HG03108 (cell line): Measurements from ENCODE around the gene EXTL2.
"Not testable (repeated sequence)": the region's sequence is repeated elsewhere in the genome, so short reads cannot be mapped to it uniquely, and the experiment has no call there.

Source experiments
- ATAC-seq: cut with Tn5 transposase; IDR thresholded peaks from one replicate; pipeline ENCODE4 v1.9.1; 2021; ENCODE audit warnings: moderate library complexity; ENCODE audit not compliant: unreplicated experiment

EXTL2 gene, protein sequence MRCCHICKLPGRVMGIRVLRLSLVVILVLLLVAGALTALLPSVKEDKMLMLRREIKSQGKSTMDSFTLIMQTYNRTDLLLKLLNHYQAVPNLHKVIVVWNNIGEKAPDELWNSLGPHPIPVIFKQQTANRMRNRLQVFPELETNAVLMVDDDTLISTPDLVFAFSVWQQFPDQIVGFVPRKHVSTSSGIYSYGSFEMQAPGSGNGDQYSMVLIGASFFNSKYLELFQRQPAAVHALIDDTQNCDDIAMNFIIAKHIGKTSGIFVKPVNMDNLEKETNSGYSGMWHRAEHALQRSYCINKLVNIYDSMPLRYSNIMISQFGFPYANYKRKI

DNA sequence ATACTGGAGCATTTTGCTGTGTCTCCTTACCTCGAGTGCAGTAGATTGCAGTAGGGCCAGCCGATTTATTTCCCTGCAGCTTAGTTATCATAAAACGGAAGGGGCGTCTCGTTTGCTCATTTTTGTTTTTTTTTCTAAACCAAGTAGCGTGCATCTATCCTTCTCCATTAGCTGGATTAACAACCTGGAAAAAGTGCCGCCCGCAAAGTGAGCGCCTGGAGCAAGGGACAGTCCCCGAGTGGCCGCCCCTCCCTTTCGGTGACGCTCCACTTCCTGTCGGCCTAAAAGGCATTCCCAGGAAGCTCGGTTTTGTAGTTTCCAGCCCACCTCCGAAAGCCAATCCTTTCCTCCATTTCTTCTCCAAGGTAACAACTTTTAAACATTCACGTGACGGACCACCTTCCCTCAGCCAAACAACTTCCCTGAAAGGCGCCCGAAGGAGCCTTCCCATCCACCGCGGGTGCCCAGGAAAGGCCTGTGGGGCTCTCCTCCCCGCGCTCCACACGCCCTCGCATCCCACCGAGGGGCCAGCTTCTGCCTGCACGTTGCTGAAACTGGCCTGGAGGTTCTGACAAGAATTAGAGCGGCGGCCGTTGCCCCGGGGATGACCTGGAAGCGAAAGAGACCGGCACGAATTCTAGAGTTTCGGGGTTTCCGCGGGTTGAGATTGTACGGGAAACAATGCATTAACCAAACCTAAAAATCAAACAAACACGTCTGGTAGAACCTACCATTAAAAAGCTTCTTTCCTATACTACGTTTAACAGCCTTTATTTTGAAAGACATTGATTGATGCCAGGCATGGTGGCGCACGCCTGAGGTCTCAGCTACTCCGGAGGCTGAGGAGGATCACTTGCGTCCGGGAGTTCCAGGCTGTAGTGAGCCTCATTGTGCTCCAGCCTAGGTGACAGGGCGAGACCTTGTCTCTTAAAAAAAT lies at the start of gene EXTL2:
EXTL2 (minus strand) TSS at position 240 of the 937 bp plus-strand sequence. CDS start 6,085 bp downstream, outside the sequence.
- ATAC-seq: peak; percentile 38

DNA sequence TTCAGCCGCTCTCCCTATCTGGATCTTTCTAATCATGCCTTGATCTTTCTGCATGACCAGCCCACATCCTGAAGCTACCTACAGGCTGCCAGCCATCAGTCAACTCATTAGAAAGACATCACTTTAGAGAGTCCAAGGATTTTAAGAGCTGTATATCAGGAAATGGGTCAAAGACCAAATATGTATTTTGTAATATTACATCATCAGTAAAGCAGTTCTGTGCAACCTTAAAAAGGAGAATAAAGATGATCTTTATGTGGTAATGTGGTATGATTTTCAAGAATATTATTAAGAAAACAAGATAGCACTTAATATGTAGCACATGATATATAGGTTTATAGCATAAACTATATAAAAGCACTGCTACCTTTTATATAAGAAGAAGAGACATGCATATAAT lies 48.9 kb upstream of the EXTL2 start:
- no peak for ATAC-seq

DNA sequence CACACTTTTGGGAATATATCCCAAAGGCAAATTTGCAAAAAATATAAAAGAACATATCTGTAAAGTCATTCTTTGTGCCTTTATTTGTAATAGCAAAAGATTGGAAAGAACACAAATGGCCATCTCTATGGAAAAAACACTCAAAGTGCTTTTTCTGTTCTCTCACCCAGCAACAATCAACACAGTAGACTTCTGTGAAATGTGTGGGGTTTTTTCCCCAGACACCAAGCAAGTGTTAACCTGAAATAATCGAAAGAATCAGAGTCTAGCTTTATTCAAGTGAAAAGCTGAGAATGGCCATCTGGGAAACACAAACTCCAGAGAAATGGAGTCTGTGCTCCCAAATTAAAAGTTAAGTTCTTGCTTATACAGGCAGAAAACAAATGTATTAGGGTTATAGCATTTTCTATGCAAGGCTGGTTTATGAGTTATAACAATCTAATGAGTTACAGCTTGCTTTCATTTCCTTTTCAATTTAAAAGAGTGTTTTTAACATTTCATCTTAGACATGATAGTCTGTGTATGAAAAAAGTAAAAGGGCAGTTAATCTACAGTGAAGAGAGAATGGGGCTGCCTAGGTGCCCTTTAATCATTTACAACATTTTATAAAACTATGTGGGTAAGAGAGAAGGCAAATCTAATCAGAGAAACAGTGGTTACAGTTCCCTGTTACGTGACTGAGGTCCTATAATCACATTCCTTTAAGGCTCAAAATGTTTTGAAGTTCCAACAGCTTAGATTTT lies 47.8 kb upstream of the EXTL2 start:
- ATAC-seq: no peak

DNA sequence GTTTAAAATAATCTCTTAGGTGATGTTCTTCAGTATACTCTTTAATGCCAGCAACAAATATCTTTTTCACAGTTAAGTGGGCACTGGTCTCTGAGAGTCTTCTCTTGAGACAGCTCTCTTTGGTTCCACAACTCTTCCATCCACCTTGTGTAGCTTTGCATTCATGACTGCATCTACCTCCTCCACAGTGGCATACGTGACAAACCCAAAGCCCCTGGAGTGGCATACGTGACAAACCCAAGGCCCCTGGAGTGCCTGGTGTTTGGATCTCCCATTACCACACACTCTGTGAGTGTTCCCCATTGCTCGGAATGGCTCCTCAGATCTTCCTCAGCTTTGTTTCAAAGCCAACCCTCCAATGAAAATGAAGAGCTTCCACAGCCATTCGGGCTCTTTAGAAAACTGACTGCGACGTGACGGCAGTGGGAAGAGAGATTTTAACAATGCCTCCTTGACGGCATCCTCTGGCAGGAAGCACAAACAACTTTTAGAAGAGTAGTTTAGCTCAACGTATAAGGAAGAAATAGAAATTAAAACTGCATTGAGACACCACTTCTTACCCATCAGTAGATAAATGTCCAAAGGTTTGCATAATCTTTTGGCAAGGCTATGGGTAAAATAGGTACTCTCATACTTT lies 47.1 kb upstream of the EXTL2 start:
- ATAC-seq: no peak

DNA sequence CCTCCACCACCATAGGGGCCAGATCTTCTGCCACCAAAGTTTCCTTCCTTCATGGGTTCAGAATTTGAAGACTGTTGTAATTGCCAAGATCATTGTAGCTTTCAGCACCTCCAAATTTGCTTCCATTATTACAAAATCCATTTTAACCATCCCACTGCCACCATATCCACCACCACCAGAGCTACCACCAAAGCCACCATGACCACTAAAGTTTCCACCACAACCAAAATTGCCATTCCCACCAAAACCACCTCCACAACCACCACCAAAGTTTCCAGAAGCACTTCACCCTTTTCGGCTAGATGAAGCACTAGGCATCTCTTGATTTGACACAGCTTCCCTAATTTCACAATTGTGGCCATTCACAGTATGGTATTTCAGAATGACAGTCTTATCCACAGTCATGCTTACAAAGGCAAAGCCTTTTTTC lies 46.5 kb upstream of the EXTL2 start:
- no peak for ATAC-seq

DNA sequence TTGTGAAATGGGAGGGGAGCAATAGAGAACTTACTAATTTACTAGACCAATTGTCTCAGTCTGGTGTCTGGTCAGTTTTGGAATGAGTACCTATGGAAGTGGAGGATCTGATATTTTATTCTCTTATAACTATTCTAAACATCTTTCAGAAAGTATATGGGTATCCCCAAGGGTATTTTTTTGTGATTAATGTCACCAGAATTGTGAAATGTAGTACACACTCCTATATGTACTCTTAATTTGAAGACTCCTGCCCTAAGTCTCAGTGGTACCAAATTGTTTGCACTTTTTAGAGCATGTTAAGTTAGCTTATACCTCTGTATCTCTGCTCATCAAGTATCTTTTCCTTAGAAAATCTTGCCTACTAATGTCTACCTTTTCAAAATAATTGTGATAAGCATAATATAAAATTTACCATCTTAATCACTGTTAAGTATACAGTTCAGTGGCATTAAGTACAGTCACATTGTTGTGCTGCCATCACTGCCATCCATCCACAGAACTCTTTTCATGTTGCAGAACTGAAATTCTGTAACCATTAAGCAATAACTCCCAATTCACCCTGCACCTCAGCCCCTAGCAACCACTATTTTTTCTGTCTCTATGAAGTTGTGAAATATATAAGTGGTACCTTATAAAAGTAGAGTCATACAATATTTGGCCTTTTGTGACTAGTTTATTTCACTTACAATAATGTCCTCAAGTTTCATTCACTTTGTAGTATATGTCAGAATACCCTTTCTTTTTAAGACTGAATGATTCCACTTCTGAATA lies 41.7 kb upstream of the EXTL2 start:
- ATAC-seq: no peak

DNA sequence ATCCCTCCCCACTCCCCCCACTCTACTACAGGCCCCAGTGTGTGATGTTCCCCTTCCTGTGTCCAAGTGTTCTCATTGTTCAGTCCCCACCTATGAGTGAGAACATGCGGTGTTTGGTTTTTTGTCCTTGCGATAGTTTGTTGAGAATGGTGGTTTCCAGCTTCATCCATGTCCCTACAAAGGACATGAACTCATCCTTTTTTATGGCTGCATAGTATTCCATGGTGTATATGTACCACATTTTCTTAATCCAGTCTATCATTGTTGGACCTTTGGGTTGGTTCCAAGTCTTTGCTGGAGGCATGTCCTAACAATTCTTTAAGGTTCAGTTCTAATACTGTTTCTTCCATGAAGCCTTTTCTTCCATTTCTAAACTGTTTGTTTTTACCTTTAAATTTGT lies 38.9 kb upstream of the EXTL2 start:
- not testable (repeated sequence) for ATAC-seq

DNA sequence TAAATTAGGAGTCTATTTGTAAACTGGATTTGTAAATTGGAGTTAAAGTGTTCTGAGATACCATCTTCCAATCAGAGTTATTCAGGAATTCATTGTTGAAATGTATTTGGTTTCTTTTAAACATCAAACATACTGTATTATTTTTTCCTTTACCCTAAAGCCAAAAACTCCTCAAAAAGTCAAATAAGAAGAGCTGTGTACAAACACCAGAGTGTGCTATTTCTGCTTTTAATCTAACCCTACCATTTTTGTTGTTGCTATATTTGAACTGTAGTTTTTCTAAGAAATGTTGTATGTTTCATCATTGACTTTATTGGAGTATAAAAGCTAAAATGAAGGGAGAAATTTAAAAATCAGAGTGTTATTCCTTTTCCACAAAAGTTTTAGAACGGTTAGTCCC lies 37.1 kb upstream of the EXTL2 start:
- ATAC-seq: no peak

DNA sequence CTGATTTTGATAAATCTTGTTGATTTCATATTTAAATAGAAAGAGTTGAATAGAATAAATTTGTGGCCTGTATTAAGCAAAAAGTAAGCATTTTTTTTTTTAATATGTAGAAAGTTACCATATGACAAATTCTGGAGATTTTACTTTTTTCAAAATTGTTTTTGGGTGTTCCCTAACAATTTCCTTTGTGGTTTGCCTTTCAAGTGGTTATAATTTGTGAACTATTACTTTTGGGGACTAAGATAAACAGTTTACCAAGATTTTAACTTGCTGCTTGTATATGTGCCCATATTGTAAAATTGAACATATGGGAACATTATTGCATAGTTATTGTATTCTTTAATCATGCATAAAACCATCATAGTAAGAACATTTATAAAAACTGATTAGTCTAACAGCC lies 35.9 kb upstream of the EXTL2 start:
- no peak for ATAC-seq

DNA sequence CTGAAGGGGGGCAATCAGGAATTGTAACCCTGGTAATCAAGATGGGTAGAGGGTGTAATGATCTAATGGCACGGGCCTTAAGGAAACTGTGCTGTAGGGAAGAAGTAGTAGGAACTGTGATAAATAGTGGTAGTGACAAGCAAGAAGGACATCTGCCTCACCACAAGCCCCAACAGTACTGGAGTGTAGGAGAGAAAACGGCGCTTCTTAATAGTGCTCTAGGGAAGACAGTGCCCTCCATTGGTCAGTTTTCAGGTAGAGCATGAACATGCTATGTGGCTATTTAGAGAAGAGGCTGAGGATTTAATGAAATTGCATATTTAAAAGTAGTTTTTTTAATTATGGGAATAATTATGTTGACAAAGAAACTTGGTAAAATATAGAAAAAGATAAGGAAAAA lies 33.5 kb upstream of the EXTL2 start:
- no peak for ATAC-seq

DNA sequence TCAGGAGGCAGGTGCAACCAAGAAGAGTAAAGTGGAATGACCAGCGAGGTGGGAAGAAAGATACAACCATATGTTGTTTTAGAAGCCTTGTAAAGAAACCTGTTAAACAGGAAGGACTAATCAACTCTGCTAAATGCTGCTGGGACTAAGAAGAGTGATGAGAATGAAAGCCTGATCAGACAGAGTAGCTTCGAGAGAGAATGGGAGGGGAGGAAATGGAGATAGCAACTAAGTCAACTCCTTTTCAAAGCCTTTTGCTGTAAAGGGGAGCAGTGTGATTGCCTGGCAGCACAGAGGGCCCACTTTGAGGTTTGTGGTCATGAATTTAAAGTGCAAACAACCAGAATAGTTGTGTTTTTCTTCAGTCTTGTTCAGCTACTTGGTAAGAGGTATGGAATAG lies 32.6 kb upstream of the EXTL2 start:
- ATAC-seq: peak; percentile 56

DNA sequence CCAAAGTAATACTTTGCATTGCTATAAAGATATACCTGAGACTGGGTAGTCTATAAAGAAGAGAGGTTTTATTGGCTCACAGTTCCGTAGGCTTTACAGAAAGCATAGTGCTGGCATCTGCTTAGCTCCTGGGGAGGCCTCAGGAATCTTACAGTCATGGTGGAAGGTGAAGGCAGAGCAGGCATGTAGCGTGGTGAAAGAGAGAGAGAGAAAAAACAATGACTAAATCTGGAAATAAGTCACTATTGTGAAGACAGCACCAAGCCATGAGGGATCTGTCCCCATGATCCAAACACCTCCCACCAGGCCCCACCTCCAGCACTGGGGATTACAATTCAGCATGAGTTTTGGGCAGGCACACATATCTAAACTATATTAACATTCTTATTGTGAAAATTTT lies 31.6 kb upstream of the EXTL2 start:
- no peak for ATAC-seq

DNA sequence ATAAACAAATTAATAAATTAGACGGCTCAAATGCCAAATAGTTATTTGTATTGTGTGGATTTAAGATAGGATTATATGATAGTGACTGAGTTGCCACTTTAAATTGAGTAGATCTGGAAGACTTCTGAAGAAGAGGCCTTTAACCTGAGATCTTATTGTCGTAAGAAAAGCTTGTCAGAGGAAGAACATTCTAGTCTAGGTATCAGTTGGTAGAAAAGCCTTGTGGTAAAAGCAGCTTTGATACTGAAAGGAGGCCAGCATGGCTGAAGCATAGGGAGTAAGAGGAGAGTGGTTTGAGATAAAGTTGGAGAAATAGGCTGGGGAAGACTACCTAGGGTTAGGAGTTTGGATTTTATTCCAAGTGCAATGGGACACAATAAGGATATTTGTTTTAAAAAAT lies 30.3 kb upstream of the EXTL2 start:
- no peak for ATAC-seq

DNA sequence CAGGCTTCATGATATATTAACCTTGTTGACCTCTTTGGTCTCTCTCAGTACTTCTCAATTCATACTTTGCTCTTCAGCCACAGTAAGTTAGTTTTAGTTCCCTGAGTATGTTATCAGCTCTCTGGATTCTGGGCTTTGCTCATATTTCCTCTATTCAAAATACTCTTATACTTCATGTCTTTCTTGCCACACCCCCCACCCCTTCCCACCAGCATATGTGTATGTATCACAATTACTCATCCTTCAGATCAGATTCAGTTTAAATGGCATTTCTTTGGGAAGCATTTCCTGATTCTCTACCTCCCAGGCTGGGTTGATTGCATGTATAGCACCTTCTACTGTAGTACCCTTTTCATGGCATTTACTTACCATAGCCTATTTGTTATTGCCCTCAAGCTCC lies 29.6 kb upstream of the EXTL2 start:
- no peak for ATAC-seq

DNA sequence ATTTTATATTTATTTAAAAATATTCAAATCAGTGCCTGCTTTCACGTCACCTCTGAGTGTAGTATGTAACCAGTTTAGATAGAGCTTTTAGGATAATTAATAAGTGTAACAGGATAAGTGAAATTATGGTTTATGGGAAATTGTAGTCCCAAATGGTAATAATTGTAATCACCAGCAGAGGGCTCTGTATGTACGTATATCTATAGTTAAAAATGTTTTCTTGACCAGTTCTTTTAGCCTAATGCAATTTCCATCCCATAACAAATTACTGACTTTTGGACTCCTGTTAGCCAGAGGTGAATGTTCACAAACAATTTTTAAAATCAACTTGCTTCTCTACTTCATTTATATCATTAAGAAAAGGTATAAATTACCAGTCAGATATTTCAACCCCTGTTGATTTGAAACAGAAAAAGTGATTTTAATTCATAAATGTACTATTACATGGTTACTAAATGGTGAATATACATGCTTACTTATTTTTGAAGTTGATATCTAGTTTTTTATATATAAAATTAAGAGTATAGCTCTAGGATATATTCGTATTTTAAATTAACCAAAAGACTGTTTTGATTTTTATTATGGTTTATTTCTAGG lies 26.6 kb upstream of the EXTL2 start:
- ATAC-seq: no peak

DNA sequence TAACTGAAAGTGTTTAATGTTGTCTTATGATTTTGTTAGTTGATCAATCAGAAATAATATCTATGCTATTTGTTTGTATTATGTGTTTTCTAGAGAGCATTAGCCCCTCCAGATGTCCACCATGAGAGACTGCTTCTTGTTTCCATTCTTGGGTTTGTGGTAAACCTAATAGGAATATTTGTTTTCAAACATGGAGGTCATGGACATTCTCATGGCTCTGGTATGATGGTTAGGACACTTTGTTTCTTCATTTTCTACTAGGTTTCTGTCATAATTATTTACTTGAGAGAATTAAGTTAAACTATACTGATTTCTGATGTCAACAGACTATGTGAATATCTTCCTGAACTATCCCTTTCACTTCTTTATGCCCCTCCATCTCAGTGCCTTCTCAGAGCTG lies 17.4 kb upstream of the EXTL2 start:
- no peak for ATAC-seq

DNA sequence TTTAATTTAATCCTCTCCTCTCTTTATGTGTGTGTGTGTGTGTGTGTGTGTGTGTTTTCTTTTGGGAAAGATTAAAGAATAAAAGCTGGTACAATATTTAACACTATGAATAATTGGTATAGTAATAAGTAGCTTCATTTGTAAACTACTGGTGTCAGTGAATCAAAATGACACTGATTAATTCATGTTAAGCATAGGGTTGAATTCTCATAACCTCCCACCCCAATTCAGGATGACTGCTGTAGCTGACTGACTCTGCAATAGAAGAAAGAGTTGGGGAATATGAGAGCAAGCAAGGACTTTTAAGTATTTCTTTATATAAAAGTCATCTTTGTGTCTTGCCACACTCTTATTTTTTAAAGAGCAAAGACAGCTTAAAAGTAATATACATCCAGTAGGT lies 14.4 kb upstream of the EXTL2 start:
- ATAC-seq: no peak

DNA sequence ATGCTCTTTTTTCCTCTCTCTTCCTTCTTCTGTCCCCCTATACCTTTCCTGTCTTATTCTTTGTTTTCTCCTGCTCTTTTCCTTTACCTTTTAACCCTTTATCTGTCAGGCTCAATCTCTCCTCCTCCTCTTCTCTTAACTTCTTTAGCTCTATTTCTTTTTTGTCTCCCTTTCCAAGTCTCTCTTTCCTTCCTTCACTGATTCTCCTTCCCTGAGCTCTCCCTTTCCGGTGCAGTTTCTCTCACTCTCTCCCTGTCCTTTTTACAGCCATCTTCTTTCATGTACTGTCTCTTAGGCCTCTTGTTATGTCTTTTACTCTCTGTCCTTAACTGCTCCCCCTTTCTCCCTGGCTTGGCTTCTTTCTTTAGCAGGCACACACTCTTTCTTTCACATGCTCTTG lies 13.2 kb upstream of the EXTL2 start:
- no peak for ATAC-seq

DNA sequence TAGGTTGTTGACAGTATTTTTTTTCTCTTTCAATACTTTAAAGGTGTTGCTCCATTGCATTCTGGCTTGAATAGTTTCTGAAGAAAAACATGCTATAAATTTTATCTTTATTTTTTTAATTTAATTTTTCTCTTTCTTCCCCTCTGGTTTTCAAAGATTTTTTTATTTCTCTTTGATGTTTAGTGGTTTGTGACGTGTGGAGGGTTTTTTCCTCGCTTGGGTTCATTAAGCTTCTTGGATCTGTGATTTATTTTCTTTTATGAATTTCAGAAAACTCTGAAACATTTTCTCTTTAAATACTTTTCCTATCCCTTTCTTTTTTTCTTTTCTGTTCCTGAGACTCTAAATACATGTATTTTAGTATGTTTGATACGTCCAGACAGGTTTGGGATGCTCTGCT lies 10.5 kb upstream of the EXTL2 start:
- ATAC-seq: no peak

DNA sequence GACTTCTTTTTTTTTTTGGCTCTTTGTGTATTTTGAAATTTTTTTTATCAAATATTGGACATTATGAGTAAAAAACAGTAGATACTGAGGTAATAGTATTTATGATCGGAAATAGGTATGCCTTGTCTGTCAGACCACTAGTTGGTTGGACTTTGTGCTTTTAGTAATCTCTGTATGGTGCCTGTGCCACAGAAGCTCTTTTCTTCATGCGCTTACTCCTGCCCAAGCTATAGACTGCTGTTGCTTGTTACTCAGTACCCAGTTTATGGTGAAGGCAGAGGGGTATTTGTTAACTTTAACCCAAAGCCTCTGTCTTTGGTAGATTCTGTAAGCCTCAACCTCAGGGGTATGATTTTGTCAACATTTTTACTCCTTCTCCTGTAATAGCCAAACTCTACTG lies 9.9 kb upstream of the EXTL2 start:
- ATAC-seq: no peak
